Measurements from ENCODE around the gene ZFR.
"Not testable (repeated sequence)": the region's sequence is repeated elsewhere in the genome, so short reads cannot be mapped to it uniquely, and the experiment has no call there.

ZFR gene

DNA sequence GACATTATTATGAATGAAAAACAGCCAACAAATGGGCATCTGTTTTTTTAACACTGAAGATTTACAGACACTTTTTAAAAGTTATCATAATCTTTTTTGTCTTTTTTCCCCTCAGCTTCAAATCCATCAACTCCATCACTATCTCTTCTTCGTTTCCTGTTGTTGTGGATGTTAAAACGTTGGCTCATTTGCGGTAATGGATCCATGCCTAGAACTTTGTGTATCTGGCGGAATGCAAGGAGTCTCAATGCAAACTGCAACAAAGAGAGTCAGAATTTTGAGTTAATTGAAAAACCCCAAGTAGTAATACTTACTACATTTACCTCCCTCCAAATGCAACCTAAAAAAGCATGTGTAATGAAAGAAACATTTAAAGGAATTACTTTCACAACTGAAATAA, 88.9 kb downstream of the ZFR start:
- DNase-seq, result no peak

DNA sequence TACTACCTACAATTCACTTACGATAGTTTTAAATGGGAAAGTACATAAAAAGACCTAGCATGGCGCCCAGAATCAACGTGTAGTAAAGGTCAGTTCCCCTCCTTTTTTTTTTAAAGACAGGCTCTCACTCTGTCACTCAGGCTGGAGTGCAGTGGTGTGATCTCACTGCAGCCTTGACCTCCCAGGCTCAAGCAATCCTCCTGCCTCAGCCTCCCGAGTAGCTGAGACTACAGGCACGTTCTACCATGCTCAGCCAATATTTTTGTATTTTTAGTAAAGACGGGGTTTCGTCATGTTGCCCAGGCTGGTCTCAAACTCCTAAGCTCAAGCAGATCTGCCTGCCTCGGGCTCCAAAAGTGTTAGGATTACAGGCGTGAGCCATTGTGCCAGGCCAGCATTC, 91.1 kb downstream of the ZFR start:
- DNase-seq, result no peak

DNA sequence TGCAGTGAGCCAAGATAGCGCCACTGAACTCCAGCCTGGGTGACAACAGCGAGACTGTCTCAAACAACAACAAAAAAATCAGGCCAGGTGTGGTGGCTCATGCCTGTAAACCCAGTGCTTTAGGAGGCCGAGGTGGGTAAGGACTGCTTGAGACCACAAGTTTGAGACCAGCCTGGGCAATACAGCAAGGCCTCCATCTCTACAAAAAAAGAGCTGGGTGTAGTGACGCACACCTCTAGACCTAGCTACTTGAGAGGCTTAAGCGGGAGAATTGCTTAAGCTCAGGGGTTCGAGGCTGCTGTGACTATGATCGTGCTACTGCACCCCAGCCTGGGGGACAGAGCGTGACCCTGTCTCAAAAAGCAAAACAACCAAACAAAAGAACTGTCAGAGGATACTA, 91.9 kb downstream of the ZFR start:
- DNase-seq, result no peak

DNA sequence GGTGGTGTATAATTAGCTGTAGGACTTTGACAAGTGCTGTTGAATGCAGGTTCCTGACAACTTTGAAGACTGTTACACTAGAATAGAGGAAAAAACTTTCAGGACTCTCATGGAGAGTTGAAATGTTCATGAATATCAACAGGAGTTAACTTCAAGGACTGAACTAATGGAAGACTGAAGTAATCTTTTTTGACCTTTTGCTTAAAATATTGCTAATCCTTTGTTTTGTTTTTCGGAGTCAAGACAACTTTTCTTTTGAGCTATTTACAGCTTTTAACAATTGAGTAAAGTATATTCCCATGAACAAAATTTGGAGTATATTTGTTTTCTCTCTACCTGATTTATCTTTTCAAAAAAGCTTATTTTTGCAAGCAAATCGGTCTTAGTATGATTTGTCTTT, 97.7 kb downstream of the ZFR start:
- no peak for DNase-seq

DNA sequence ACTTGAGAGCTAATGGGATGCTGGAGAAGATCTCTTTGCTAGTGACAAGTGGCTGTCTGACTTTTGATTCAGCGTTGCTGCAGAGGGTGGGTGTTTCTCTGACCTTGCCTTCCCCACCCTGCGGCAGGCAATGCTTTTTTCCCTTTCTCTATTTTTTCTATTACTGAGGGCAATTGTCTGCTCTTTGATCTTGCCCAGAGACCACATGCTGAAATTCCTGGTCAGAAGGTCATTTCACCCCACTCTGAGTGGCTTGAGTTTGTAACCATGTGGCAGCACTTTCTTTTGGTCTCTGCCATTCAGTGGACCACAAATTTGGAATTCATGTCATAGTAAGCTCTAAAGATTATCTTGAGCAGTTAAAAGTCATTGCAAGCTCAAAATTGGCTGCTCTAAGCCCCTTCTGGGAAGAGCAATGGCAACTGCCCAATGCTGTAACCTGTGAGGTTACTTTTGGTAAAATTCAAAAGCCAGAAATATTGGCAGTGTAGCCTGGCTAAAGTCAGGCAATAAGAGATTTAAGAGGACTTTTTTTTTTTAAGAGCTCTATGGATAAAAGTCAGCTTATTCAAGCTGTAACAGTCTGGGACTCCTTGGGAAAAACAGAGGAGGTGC, 101.4 kb downstream of the ZFR start:
- no peak for DNase-seq

DNA sequence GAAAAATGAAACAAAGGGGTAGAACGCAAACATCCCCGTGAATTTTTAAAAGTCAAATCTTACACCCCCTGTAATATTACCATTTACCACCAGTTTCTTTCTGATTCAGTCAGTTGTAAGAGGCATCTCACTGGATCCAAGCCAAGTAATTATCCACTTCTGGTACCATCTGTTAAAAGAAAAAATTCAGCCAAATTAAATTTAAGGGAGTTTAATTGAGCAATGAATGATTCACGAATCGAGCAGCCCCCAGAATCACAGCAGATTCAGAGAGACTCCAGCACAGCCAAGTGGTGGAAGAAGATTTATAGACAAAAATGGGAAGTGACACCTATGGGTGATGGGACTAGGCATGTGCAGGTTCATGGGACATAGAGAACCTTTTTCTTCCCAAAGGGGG, 101.9 kb downstream of the ZFR start:
- no peak for DNase-seq

DNA sequence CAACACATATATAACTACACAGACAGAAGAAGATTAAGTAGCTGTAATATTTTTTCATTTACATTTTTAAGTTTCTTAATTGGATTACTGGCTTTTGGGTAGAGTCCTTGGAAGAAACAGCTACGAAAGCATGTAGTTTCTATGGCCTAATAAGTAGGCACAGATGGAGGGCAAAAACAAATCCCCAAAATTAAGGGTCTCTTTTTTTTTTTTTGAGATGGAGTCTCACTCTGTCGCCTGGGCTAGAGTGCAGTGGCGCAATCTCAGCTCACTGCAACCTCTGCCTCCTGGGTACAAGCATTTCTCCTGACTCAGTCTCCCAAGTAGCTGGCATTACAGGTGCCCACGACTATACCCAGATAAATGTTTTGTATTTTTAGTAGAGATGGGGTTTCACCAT, 104.7 kb downstream of the ZFR start:
- peak; percentile 14 for DNase-seq

DNA sequence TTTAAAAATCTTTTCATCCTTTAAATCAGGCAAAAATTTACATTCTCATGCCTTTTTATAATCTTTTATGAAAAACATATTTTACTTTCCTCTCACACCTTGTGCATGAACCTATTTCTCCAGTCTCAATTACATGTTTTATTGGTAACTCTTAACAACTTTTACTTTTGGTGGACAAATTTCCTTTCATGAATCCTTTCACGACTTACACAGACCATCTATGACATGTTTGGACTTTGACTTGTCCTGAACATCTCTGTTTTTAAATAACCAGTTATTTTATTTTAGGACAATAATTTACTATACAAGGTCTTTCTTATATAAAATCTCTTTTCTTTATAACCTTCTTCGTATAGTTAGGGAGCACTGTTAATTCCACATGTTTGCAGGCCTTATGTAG, 105.3 kb downstream of the ZFR start:
- peak; percentile 51 for DNase-seq

DNA sequence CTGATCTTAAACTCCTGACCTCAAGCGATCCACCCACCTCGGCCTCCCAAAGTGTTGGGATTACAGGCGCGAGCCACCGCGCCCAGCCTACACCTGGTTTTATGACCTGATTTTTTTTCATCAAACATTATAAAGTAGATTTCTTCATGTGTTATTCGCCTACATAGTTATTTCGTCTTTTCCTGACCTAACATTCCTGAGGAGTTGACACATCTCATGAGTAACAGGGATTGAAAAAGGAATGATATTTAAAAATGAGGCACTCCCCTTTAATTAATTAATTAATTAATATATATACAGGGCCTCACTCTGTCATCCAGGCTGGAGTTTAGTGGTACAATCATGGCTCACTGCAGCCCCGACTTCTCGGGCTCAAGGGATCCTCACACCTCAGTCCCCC, 111.6 kb downstream of the ZFR start:
- DNase-seq, result no peak

DNA sequence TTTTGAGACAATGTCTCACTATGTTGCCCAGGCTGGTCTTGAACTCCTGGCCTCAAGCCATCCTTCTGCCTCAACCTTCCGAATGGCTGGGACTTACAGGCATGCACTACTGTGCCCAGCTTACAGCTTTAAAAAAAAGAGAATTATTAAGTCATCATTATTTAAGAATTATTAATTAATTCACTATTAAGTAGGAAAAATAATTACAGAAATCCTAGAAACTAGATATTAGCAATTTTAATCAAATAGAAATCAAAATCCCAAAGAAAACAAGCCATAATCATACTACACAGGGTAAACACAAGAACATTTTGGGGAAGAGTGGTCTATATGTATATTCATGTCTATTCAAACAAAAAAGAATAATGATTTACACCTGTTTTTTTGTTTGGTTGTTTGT, 112.2 kb downstream of the ZFR start:
- no peak for DNase-seq

DNA sequence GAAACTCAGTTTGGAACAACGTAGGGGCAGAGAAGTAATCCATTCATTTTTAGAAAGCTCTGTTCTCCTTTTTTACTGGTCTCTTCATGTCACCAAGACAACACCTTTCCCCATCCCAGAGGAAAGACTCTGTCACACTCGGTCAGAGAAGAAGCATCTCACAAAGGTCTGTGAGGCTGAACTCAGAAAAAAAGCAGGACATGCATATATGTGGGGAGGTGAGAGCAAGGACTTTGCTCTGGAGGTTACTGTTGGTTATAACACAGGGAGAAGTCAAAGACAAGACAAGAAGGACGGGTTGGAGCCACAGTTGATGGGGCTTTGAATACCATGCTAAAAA, 112.6 kb downstream of the ZFR start:
- no peak for DNase-seq

DNA sequence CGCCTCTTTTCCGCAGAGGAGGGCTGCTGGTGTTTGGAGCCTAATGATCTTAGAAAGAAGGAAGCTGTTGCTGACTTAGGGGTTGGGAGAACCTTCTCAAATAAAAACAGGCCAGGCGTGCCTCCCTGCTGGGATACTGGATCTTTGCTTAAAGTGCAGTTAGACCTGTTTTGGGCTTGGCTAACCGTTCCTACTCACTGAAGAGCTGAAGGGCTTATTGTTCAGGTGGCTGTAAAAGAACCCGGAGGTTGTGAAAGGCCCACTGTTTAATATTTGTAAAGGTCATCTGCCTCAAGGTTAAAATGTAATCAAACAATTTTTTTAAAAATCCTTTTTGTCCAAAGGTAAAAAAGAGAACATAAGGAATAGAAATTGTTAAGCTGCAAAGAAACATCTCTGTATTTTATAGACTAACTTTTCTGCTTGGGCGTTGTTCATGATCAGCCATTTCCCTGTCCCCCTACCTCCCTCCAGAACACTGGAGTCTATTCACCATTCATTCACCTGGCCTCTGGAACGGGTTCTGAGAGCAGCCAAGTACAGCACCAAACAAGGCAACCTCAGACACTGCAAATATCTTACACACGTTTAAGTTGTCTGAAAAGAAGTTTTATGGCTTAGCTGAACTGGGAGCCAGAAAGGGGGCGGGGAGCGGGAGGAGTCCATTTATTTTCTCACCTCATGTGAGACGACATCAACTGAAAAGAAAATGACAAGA, 113.2 kb downstream of the ZFR start:
- no peak for DNase-seq

DNA sequence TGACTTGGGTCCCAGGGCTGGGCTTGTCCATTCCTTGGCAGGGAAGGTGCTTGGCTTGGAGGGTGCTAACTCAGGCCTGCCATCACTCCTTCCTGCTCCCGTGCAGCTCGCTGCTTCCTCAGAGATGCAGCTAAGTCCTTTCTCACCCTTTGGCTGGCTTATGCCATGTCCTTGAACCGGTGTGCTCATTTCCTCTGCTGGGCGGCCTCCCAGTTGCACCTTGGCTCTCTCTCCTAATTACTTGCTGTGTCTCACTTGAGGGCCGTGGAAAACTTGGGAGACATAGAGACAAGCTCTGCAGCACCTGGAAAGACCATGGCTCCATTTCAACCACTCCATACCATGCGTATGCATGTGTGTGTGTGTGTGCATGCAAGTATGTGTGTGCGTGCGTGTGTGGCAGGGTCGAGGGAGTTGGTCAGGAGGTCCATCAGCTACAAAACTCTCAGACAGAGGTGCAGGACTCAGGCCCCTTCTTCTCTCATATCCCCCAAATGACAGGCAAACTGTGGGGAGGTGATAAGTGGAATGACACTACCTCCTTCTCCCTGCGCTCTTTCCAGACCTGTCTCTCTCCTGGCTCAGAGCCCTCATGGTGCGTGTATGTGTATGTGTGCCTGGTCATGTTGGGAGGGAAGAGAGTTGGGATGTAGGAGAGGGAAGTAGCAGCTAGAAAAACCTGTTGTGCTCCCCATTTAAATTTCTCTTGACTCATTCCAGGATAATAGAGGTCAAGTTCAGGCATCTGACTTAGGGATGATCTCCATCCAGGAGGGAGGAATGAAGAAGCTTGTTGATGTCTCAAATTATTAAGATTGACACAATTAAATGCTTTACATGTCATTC, 114.2 kb downstream of the ZFR start:
- no peak for DNase-seq

DNA sequence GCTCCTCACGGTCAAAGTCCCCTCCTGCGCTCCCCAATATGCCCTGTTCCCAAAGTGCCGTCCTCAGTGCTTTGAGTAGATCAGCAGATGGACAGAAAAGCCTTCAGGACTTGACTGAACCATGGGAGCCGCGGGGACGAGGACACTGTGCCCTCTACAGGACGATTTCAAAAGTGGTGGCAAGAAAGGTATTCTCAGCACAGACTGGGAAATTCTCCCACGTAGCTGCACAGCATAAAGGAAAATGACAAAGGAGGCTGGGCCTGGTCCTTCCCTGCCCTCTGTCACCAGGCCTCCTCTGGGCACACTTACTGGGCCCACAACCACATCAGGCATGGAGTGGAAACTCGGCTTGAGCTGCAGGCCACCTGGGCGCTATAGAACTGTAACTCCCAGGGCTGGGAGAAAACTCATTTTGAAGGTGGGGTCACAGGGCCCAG, 115.1 kb downstream of the ZFR start:
- DNase-seq, result peak; percentile 76

DNA sequence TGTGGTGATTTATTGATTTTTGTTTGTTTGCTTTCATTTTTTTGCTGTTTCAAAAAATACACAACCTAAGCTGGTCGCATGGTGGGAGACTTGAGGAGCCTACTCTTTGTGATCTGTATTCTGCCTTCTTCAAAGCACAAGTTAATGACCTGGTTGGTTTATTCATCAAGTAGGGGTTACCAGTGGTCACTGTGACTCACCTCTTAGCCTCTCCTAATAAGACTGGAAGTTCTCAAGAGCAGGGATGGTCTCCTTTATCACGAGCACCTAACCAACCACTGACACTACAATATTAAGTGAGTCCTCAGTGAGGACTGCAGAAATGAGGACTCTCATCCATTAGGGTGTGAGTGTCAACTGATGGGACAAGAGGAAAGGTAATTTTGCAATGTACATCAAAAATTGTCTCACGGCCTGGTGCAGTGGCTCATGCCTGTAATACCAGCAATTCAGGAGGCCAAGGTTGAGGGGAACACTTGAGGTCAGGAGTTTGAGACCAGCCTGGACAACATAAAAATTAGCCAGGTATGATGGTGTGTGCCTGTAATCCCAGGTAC, 118.2 kb downstream of the ZFR start:
- DNase-seq, result no peak

DNA sequence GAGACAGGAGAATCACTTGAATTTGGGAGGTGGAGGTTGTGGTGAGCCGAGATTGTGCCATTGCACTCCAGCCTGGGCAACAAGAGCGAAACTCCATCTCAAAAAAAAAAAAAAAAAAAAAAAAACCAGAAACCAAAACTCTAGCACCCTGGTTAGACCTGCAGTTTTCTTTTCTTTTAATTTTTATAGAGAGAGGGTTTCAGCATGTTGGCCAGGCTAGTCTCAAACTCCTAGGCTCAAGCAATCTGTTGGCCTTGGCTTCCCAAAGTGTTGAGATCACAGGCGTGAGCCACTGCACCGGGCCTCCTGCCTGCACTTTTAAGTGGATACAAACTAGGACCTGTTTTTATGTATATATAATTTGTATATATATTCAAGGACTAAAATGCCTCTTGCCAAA, 118.9 kb downstream of the ZFR start:
- DNase-seq, result no peak

DNA sequence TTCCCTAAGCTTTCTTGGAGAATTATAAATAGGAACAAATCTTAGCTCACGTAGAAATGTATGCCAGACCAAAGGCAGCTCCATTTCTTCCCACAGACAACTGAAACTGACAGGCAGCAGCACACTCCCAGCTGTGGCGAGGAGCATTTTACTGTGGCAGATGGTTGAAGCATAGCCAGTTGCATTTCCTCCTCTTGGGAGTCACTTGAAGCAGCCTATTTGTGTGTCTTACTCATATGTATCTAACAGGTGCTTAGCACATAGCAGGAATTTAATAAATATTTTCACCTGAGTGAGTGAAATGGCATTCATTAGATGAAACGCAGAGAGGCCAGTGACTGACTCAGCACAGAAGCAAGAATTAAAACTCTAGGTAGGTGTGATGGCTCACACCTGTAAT, 119.5 kb downstream of the ZFR start:
- peak; percentile 11 for DNase-seq

DNA sequence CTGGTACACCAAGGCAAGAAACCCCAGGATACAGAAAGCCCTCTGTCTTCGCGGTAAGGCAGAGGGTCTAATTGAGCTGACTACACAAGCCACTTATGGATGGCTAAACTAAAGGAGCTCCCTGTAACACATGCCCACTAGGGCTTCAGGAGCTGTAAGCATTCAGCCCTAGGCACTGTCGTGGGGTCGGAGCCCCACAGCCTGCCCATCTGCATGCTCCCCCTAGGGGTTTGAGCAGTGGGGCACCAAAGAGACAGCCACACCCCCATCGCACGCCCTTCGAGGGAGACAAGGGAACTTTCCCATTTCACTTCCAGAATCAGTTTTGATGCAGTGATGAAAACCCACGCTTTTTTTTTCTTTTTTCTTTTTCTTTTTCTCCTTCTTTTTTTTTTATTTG, 120.8 kb downstream of the ZFR start:
- no peak for DNase-seq

DNA sequence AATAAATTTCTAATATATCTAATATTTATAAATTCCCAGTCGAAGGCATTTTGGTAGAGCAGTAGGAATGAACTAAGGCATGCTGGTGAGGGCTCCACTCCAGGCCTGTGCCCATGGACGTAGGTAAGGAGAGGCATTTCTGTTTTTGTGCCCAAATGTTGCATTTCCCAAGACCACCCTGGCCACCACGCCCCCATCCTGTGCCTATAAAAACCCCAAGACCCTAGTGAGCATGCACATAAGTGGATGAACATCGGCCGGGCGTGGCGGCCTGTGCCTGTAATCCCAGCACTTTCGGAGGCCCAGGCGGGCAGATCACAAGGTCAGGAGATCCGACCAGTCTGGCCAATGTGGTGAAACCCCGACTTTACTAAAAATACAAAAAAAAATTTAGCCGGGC, 121.7 kb downstream of the ZFR start:
- DNase-seq, result no peak

DNA sequence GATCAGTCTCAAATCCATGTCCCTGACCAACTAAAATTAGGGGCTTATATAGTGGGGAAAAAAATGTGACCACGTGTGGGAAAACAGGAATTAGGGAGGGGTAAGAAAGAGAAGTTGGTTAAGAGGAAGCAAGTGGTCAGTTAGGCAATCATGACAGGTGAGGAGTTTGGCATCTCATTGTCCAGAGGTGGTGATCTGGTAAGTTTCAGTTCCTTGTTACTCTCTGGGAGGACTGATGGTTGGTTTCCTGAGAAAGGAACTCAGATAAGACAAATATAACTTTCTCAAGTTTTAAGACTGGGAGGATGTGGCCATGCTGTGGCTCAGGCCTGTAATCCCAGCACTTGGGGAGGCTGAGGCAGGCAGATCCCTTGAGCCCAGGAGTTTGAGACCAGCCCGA, 122.8 kb downstream of the ZFR start:
- DNase-seq, result not testable (repeated sequence)

DNA sequence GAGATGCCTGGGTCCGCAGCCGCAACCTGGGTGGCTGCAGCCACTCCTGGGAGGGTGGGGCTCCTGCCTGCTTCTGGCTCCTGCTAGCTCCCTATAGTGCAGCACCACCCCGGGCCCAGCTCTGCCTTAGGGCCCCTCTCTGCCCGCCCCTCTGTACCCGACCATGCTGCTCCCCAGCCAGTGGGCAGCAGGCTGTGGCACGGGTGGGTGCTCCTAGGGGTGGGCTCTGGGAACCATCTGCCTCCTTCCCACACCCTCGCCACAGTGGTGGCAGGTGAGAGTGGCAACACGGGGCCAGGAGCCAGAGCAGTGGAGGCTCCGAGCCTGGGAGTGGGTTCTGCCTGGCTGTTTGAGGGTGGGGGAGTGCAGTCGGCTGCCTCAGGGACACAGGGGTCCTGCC, 124.0 kb downstream of the ZFR start:
- no peak for DNase-seq

DNA sequence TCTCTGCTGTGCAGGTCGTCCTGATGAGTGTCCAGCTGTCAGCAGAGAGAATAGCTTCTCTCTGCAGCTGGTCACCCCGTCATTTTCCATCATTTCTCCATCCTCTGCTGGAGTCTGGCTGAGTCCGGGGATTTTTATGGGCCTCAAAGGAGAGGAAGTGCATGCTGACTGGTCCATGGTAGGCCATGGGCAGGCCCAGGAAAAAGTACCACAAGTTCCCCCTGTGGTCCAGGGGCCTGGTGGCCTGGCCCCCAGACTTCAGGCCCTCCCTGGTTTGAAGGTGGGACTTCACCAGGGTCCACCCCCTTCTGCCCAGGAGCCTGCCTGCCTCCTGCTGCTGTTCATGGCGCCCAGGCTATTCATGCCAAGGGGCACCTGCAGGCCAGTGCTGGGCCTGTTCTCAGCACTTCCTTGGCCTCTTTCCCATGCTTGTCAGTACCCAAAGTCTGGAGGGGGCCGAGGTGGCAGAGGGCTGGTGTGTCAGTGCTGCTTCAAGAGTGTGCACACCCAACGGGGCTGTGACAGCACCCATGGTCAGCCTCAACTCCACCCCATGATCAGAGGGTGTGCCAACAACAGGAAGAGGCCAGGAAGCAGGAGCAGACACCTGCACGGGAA, 124.5 kb downstream of the ZFR start:
- no peak for DNase-seq

DNA sequence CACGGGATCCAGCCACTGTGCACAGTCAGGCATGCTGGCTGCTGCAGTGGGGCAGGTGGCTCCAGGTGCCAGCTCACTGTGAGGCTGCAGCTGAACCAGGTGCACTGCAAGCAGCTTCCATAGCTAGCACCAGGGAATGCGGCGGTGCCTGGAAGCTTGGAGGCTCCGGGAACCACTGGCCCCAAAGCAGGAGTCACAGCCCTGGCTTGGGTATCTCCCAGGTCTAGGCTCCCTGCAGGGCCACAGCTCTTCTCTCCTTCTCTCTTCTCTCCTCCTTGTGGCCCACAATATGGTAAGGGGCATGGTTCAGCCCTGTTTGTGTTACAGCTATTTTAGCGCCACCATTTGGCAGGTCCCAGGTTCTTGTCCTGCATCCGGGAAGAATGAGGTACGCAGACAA, 125.1 kb downstream of the ZFR start:
- DNase-seq, result no peak

DNA sequence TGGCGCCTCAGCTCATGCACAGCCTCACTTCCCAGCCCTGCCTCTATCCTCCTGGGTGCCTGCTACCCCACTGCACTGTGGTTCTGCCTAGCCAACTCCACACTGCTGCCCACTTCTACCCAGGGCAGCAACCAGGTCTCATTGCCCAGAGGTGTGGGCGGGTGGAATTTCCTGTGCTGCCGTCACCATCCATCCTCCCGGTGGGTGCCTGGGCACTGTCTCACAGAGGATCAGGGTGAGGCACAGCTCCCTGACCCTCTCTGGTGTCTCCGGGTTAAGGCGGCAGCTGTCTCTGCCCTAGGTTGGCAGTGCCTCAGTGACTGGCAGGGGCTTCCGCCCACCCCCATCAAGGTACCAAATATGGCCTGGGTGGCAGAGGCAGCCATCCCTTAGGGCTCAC, 127.5 kb downstream of the ZFR start:
- no peak for DNase-seq

All from DMS53 (cell line).